ENCODE measurements around the gene SRD5A1.

Gene SRD5A1

DNA sequence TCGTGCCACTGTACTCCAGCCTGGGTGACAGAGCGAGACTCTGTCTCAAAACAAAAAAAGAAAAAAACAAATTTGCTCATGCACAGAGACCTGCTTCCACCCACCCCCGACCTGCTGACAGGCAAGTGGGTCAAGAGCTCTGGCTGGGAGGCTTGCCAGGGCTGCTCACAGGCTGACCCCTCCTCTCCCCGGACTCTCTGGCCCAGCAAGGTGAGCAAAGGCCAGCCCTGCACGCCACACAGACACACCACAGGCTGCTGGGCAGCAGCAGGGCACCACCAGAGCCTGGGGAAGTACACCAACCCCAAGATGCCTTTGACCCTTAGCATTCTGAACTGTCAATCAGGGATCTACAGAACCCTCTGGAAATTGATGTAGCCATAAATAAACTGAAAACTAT is 29.6 kb upstream of the SRD5A1 start:
- TF ChIP-seq CTCF (IDR thresholded peaks at IDR 0.05; ENCODE audit: borderline replicate concordance, insufficient read depth, low read depth, low read length) = no peak
- no peak overlapping the region for H3K4me3 ChIP-seq (ENCODE audit: low read depth, low read length)

DNA sequence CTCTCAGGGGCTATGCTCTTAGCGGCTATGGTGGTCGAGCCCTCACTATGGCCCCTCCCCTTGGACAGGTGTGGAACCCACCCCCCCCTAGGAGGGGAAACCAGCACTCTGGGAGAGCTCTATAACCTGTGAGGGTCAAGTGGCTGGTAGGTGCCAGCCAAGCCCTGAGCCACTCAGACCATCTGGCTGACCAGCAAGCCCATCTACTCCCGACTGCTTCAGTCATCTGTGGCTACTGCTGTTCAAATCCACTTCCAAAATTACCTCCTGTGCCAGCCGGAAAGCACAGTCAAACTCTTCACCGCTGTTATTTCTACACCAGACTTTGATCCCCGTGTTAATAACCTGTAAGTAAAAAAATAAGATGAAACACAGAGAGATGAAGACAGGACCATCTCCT is 28.9 kb upstream of the SRD5A1 start:
- no peak for TF ChIP-seq CTCF (IDR thresholded peaks at IDR 0.05; ENCODE audit: borderline replicate concordance, insufficient read depth, low read depth, low read length)
- H3K4me3 ChIP-seq (ENCODE audit: low read depth, low read length) = no peak overlapping the region

DNA sequence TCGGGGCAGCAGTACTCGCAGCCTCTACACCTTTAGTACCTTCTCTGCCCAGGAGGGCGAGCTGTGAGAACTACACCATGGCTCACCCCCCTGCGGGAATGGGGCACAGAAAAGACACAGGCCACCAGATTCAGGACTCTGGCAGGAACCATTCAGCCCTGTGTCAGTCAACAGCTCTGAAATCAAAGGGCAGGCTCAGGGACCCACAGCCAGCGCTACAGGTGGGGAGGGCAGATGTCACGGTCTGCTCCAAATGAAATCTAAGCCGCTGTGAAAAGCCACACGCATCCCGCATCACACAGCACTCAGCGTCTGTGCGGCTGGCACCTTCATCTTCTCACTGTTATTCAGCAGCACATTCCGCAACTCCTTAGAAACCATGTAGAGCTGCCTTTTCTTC is 28.3 kb upstream of the SRD5A1 start:
- no peak overlapping the region for H3K4me3 ChIP-seq (ENCODE audit: low read depth, low read length)
- TF ChIP-seq CTCF (IDR thresholded peaks at IDR 0.05; ENCODE audit: borderline replicate concordance, insufficient read depth, low read depth, low read length) = no peak

GRCh38 chr5:6606884-6607558 is 26.2 kb upstream of the SRD5A1 start:
- no peak overlapping the region for H3K4me3 ChIP-seq (ENCODE audit: low read depth, low read length)
- TF ChIP-seq CTCF (IDR thresholded peaks at IDR 0.05; ENCODE audit: borderline replicate concordance, insufficient read depth, low read depth, low read length) = no peak

DNA sequence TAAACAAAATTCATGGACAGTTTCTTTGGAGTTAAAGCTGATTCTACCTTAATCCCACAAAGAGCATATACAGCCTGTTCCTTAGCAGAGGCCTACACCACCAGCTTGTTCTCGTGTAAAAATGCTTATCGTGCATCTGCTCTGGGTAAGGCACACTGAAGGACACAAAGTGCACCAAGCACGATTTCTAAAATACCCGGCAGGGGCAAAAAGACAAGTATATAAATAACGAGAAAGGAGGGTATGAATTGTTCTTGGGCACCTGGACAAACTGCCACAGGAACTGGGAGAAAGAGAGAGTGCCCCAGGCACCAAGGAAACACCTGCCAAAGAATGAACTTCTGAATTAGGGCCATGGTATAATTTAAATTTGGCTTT is 25.7 kb upstream of the SRD5A1 start:
- no peak overlapping the region for H3K4me3 ChIP-seq (ENCODE audit: low read depth, low read length)
- no peak for TF ChIP-seq CTCF (IDR thresholded peaks at IDR 0.05; ENCODE audit: borderline replicate concordance, insufficient read depth, low read depth, low read length)

- no peak for TF ChIP-seq CTCF (IDR thresholded peaks at IDR 0.05; ENCODE audit: borderline replicate concordance, insufficient read depth, low read depth, low read length)
- no peak overlapping the region for H3K4me3 ChIP-seq (ENCODE audit: low read depth, low read length)
These were observed 25.2 kb upstream of the SRD5A1 start for GRCh38 chr5:6608016-6608415.
